Limb (tissue), 2 donors: ENCODE results near the gene GRIK4.

Experiments
- DNase-seq, 2 donors: peaks; one replicate each; pipeline ENCODE4 v3.0.0-alpha.2; 2016; ENCODE audit errors: extremely low spot score in 2 of 2

GRIK4 gene

DNA sequence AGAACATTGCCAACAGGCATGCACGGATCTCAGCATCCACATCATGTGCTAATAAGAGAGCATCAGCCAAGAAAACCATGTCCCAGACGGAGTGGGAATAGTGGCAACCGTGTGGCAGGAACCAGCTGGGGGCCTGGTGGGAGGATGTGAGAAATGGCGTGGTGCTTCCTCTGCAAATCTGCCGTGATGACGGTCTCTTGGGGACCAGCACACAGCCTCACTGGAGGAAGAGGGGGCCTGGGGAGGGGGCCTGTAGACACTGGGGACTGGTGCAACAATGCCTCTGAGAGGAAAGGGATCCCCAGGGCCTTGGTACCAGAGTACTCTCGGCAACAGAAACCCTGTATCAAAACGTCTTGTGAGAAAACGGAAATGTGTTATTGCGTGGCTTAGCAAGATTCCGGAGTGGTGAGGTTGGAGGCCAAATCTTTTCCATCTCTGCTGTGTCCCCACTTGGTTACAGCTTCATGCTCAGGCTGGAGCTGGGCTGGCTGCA lies 358.0 kb downstream of the GRIK4 start:
- no peak for DNase-seq

DNA sequence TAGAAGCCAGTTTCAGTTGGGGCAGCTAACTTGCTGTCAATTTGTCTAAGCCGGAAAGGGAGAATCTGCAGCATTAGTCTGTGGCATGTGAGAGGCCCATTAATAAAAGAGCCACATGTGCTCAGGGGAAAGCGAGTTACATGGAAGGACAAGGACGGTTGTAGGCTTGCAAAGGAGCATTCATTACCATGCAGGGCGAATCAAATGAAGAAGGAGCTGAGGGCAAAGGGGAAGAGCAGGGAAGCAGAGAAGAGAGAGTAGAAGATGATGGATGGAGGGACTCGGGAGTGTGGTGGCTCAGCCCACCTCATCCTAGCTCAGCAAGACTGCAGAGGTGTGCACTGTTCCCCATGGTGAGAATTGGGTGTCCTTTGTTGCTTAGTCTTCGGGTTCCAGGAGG lies 359.6 kb downstream of the GRIK4 start:
- DNase-seq = no peak

DNA sequence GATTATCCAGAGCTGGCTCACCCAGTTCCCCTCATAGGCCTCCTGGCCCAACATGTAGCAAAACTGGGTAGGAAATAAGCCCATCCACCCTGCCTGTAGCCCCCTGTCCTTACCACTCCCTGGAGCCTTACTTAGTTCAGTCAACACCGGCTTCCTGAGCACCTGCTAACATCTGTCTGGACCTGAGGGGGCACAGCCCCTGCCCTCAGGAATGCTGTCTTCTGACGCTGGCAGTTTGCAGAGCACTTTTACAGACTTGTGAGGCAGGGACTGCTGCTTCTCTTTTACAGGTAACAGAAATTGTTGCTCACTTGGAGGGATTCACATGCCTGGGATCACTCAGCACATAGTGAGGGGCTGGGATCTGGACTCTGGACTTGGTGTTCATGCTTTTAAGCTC lies 360.4 kb downstream of the GRIK4 start:
- DNase-seq = no peak

DNA sequence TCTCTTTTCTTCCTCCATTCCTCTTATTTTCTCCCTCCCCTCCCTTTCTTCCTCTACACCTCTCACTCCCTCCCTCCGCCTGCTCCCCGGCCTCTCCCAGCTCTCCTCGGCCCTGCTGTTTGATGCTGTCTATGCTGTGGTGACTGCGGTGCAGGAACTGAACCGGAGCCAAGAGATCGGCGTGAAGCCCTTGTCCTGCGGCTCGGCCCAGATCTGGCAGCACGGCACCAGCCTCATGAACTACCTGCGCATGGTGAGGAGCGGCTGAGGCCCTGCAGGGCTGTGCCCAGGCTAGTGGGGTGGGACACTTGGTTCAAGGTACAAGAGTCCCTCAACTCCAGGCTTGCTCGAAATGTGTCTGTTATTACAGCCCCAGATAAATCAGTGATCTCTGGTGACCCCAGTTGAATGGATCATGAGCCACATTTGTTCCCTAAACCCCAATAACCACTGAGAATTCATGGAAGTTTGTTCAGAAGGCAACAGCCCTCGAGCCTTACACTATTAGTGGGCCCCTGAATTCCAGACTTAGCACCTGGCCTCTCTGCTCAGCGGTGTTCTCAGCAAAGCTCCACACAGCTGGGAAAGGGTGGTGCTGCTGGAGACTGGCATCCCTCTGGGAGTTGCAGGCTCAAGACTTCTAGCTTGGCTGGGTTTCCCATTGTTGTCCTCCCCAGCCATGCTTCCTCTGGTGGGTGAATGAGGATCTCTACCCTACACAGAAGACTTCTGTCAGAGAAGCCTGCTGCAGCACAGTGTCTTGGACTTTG lies 362.6 kb downstream of the GRIK4 start:
- DNase-seq = no peak

DNA sequence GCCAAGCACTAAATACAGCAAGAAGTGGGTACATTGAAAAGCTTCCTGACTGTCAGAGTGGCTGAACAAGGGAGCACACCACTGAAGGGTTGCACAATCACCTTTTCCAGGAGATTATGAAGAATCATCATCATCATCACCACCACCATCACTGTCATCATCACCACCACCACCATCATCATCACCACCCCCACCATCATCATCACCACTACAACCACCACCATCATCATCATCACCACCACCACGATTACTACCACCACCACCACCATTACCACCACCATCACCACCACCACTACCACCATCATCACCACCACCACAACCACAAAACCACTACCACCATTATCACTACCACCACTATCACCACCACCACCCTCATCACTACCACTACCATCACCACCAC lies 364.4 kb downstream of the GRIK4 start:
- no peak for DNase-seq

DNA sequence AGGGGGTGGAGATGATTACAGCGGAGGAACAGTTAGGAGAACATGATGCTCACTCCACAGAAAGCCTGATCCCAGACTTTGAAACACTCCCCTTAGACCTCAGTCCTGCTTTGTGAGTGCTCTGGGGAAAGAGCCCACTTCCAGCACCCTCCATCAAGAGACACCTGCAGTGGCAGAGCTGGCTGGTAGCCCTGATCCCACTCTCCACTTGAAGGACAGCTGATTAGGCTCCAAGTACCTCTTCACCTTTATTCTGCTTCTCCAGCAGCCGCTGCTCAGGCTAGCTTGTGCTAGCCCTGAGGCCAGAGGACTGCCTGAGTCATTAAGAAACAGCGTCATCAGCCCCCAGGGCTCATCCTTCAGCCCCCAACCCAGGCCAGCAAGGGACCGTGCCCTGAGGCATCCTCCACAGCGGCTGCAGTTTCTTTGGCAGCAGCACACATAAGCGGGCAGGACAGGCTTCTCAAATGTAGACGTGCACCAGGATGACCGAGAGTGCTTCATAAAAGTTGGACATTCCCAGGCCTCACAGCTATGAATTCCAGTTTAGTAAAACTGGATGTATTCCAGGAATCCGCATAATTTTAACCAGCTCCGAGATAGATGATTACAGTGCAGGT lies 366.3 kb downstream of the GRIK4 start:
- DNase-seq = no peak

DNA sequence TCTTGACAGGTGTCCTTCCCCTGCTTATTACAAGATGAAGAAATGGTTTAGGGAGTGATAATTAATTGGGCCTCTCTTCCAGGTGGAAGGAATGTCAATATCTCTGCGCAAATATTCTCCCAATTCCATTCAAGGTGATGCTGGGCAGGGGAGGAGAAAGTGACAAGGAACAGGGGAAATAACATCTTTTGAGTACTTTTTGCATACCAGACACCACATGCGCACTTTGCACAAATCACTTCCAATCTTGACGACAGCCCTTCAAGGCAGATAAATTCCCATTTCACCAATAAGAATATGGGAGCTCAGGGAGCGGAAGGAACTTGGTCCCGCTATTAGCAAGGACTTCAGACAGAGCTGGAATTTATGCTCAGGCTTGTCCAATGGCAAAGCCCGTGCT lies 367.2 kb downstream of the GRIK4 start:
- DNase-seq = no peak

DNA sequence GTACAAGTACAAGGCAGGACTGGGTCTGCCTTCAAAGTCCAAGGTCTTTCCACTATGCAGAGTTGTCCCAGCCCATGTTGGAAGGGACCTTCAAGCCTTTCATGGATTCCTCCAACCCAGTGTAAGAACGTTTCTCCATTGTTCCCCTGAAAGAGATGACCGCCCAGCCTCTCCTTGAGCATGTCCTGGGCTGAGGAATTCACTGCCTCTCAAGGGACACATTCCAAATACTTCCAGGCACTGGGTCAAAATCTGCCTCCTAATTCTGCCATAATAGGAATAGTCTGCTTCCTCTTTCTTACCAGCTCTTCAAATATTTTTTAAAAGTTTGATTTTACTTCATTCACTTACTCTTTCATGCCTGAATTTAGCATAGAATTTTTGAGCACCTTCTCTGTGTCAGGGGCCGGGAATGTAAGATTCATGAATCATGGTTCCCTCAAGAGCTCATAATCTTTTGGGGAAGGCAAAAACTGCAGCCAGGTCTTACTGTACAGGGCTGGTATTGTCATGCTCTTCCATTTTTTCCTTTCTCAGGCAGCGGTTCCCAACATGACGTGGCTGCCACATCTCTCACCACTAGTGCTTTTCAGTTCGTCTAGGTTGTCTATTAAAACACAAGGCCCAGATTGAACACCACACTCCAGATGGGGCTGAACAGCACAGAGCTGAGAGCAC lies 369.1 kb downstream of the GRIK4 start:
- DNase-seq = no peak

DNA sequence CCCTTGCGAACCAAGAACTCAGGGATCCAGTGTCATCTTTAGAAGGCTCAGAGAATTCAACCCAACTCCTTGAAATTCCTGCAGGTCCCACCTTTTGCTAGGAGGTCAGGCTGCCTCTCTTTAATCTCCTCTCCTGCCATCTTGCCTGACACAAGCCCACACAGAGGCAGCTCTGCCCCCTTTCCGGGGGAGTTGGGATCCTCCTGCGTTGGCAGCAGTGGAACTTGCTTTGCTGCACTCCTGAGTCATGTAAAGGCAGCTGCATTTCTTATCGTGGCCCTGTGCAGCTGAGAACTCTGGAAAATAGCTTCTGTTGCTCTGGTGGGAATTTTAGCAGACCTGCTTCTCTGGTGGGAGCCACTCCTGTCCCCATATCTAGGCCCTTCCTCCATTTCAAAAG lies 370.0 kb downstream of the GRIK4 start:
- no peak for DNase-seq

DNA sequence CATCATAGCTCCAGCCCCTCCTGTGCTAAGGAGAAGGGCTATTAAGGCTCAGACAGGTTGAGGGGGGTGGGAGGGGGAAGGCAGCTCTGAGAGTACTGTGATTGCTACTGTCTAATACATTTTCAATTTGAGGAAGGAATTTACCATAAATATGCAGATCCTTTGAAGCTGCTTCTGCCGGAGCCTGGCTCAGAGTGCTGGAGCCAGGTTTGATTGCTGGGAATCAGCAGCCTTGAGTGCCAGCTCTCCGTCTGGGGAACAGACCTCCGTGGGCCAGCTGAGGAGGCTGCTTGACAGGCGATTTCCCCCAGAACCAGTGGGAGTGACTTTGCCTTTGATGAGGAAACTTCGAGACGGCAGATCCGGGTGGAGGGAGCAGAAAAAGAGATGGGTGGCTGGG lies 370.6 kb downstream of the GRIK4 start:
- DNase-seq = peak in 1 of 2 donors; percentile 18

DNA sequence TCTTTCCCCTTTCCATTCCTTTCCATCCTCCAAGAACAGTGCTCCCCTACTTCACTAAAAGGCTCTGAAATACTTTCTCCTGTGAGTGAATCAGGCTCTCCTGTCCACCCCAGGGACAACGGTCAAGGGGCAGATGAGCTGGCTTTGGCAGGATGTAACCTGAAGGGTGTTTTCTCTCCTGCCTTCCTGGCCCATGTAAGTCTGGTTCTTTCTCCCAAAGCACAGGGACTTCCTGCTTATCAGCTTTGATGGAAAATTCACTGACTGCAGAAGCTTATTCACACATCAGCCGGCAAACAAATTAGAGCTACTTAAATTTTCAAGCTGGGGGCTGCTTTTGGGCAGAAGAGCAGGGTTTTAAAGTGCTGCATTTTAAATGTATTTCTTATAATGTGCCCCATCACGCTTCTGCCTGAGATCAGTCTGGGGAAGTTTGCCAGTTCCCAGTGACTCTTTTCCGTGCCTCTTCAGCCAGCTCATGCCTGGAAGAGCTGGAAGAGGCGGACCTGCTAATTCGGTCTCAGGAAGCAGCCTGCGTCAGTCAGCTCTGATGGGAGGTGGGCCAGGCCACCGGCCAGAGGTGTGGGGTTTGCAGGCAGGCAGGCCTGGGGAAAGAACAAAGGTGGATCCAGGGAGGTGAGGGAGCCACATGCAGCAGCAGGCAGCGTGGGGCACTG lies 372.0 kb downstream of the GRIK4 start:
- DNase-seq = peak; percentile 56 to 57

DNA sequence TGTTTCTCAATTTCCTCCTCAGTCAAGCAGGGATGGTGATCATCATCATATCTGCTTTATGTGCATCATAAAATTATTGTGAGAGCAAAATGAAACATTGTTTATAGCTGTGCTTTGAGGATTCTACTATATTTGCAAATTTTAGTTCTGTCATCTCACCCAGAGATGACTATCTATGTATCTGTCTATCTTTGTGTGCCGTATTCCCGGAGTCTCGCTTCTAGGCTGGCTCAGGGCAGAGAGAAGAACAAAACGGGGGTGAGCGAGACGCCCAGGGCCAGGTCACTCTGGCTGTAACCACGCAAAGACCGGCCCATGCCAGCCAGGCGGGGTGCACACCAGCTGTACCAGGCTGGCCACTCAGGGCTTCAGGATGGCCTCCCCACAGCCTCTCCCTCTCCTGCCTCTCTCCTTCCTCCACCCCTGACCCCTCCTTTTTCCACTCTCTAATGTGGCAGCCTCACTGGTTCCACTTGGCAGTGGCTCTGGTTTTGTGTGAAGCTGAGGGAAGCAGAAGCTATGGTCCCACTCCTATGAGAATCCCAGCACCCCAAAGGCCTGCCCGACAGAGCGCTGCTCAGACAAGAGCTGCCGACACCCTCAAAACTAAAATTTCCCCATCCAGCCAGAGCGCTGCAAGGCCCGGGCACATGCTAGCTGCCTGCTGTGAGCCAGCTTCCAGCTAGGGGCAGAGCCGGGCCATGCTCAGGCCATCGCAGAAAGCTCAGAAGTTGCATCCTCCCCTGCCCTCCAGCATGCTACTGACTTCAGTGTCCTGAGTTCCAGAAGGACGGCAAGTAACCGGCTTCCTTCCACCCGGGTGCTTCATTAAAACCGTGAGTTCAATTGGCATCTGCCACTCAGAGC lies 372.8 kb downstream of the GRIK4 start:
- no peak for DNase-seq

DNA sequence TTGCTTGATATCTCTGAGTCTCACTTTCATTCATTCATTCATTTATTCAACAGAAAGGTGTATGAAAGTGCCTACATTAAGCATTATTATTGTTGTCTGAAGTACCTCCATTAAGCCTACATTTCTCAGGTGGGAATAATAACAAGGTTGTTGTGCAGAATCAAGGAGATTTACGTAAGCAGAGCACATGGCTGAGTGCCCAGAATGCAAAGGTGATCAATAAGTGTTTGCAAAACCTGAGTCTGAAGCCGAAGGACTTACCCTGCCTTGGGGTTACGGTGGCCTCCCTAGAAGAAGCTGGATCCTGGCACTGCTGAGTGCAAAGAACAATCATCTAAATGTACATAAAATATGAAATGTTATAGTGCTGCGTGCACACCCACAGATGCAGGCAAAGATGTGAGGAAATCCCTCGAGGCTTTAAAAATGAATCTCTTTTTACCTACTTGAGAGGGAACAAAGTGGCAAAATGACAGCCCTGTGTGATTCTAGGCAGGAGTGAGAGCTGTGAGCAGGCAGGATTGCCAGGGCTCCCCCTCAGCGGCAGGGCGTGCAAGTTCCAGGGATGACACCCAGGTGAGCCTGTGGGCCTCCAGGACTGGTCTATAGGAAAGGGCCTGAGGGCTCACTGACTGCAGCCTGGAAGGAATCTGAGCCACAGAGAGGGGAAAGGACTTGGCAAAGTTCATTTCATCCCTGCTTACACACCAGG lies 379.2 kb downstream of the GRIK4 start:
- DNase-seq = no peak

DNA sequence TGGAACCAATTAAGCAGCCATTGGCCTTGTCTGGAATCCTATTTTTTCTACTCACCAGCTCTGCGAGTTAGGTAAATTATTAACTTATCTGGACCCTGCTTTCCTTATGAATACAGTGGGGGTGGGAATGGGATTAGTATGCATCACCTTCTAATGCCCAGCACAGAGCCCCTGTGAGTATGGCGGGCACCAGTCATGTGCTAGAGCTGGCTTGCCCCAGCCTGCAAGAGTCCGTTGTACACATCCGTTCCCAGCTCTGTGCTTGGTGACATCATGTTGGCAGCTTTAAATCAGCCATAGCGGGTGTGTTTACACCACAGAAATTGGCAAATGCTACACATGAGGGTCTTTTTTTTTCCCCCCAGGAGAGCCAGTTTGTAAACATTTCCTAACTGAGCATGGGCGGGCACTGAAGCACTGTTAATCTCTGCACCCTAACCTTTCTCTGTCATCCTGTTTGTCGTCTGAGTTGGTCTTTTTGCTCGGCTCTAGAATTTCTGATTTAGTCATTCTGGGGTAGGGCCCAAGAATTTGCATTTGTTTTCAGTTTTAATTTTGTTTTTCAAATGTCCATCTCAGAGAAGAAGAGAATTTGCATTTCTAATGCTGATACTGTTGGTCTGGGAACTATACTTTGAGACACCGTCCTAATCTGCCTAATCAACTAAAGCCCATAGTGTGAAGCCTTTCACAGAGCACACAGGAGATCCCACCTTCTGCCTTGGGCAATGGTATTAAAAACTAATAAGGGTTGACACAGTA lies 382.1 kb downstream of the GRIK4 start:
- DNase-seq = no peak

DNA sequence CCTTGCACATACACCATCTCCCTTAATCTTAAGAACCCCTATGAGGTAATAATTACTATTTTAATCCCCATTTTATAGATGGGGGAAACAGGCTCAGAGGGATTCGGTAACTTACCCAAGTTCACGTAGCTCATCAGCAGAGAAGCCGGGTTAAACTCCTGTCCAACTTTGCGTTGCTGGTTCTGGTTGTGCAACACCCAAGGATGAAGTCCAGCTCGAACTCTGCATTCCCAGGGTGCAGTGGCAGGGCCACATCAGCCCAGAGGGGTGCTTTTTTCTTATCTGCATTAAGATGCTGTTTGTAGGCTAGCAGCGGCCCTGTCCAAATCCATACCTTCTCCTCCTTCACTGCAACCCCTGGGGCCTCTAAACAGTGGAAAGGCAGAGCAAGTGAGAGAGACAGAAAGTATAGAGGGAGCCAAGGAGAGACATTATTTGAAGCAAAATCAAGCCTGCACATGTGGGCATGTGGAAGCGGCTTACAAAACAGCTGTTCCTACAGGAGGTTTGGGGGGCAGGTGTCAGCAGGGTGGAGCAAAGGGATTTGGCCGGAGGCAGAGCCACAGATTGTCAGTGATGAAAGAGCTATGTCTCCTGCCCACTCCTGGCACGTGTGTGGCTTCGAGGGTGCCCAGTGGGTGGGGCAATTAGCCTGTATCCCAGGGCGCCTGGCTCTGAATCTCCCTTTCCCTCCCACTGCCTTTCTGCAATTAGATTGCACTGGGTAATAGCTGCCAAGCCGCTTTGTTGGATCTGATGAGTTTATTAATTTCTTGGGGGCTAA lies 382.8 kb downstream of the GRIK4 start:
- peak in 1 of 2 donors; percentile 45 for DNase-seq

DNA sequence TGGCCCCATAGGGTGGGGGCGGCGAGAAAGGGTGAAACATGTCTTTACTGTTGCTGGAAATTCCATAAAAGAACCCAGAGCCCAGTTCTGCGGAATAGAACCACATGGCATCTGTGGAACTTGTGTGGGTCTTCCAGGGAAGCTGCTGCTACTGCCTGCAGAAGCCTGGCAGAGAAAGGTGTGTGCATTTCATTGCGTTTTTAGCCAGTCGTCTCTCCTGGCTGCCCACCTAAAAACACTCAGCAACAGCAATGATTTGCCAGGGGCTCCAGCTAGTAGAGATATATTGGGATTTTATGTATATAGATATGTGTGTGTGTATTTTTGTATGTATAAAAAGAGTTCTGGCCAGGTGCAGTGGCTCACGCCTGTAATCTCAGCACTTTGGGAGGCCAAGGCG lies 385.1 kb downstream of the GRIK4 start:
- DNase-seq = no peak

DNA sequence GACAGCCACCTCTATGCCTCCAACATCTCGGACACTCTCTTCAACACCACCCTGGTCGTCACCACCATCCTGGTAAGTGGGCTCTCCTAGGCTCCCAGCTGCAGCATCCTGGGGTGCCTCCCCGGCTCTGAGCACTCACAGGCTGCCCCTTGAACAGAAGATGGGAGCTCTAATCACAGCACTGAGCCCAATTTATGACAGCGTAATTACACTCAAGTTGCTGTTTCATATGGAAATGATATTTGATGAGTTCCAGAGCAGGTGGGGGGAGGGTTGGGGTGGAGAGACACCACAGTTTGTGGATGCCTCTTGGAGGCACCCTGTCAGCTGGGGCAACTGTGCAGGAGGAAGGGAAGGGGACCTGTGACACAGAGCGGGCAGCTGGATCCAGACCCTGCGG lies 387.0 kb downstream of the GRIK4 start:
- DNase-seq = no peak

DNA sequence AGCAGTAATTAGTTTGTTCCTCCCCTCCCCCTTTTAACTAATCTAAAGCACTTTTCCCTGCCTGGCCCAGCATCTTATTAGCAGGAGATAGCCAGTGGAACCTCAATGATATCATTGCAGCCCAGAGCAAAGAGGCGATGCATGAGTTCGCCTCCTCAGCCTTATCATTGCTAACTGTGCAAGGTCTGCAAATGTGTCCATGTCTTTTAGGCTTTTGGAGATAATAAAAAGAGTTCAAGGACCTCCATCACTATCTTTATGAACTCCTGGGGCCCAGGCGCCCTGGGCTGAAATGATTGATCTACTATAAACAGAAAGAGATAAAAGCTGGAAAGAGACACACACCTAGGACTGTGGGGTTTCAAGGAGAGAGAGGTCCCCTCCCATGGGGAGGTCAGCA lies 388.2 kb downstream of the GRIK4 start:
- DNase-seq = no peak

DNA sequence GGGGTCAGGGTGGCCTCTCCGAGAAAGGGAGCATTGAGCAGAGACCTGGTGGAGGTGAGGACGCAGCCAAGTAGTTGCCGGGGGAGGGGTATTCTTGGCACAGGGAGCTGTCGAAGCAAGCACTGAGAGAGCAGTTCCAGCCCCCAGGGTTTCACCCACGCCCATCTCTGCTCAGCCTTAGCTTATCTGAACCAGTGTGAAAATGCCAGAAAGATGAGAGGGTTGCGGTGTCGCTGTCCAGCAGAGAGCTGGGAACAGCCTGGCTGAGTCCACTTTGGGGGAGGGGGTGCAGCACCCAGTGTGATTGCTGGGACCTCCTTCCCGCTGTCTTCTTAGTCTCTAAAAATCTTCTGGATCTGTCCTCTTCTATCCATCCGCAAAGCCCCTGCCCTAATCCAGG lies 389.1 kb downstream of the GRIK4 start:
- DNase-seq = no peak
